HG02759 (cell line): ENCODE measurements around the gene C1orf87.
"Not testable (repeated sequence)": the region's sequence is repeated elsewhere in the genome, so short reads cannot be mapped to it uniquely, and the experiment has no call there.

Experiments used
- ATAC-seq: cut with Tn5 transposase; IDR thresholded peaks from one replicate; pipeline ENCODE4 v1.9.1; 2021; ENCODE audit warnings: mild to moderate bottlenecking, moderate library complexity; ENCODE audit not compliant: unreplicated experiment

Gene C1orf87

GRCh38 chr1:59997479-59998115 is 76.0 kb downstream of the C1orf87 start:
- no peak for ATAC-seq

DNA sequence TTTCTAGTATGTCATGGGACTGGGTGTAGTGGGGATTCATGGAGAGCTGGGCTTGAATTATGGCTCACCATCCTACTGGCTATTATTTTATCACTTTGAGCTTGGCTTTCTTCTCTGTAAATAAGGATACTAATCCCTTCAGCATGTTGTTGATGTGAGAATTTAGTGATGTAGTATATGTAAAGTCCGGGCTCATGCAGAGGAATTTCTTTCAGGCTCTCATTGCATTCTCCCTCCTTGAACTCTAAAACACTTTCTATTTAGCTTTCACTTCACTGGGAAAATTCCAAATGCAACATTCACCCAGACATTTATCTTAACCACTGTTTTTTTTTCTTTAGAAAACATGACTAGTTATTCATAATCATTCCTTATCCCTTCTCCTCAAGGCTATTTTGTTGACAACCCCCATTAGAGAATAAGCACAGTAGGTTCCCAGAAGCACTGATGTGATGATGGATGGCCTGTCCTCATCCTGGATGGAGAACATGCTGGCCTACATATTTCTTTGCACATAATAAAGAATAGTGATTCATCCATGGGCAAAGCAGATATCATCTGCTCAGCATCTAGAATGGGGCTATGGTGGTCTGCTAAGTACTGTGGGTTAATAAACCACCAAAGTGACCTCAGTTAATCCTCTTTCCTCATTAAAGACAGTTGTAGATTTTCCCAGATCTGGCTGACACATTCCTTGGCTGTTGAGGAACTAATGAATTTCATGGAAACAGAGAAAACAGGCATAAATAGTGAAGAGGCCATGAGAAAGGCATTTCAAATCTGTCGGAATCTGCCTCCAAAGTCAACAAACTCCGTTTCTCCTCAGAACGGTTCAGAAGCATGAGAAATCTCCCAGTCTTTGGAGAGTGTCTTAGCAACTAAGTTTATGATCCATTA is 79.0 kb downstream of the C1orf87 start:
- no peak for ATAC-seq

DNA sequence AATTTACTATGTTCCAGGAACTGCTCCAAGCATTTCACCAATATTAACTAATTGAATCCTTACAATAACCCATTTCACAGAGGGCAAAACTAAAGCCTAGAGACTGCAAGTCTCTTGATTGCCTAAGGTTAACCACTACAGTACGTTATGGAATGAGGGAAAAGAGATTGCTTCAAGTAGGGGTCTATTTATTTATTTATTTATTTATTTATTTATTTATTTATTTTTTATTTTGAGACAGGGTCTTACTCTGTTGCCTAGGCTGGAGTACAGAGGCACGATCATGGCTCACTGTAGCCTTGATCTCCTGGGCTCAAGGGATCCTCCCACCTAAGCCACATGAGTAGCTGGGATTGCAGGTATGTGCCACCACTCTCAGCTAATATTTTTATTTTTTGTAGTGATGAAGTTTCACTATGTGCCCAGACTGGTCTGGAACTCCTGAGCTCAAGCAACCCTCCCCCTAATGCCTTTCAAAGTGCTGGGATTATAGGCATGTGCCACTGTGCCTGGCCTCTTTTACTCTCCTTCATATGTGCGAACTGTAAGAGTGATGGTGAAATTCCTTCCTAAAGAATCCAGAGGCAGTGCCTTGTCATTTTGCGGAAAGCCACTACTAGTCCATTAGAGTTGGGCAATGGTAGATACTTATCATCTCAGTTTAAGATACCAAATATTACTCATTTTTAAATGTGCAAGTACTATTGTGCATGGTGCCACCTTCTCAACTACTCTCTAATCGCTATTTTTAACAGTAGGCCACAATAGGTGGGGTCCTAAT is 81.3 kb downstream of the C1orf87 start:
- ATAC-seq: no peak

GRCh38 chr1:59990470-59990869 is 83.1 kb downstream of the C1orf87 start:
- ATAC-seq: no peak

DNA sequence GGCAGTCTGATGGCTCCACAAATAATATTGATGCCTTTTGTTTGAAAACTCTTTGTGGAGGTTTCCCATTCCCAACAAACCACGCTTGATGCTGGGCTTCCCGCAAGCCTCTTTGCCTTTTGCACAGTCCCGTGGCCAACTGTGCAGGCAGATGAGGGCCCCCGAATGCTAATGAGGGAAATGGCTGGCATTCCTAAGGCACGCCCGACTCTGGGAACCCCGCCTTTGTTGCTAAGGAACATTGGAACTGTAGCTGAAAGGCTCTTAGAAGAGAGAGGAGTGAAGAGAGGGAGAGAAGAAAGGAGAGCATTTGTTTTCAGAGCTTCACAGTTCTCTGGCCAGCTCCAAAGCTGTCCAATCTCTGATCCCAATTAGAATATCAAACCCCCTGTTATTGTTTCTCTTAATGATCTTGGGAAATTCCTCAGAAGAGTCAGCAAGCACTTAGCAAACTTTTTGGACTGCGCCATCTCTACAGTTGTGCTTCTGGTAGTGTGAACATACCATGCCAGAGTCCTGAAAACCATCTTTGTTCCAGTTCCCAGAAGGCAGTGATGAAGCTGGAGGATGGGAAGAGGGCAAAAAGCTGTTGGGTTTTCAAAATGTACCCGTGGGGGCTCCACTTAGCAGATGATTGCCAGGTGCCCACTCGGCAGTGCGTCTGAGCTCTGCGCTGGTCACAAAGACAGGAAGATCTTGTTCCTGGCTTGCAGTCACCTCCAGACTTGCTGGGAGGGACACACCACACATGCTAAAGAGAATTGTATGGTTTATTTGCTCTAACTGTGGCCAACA is 86.9 kb downstream of the C1orf87 start:
- ATAC-seq: no peak

DNA sequence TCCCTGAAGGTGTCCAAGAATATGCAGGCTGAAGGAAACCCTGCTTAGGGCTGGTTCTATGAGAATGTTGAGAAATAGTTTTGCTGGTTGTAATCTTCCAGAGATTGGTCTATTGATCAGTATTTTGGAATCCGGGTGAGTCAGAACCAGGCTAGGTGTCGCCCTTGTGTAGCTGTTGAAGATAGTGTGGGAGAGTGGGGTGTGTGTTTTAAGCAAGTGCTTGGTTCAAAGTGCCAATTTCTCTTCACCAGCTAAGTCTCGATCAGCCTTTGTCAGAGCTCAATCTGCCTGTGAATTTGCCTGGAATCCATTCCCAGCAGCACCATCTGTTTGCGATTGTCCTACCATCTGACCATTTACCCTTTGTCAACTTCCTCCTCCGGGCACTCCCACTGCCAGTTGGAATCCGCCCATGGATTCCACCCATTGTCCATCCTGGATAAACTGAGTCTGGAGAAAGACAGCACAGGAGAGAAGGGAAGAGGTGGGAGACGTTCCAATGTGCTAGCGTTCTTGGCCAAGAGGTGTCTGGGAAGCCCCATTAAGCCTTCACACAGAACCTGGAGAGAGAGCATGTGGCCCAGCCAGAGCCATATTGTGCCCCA is 87.6 kb downstream of the C1orf87 start:
- no peak for ATAC-seq

GRCh38 chr1:59979666-59980065 is 93.9 kb downstream of the C1orf87 start:
- ATAC-seq: no peak

DNA sequence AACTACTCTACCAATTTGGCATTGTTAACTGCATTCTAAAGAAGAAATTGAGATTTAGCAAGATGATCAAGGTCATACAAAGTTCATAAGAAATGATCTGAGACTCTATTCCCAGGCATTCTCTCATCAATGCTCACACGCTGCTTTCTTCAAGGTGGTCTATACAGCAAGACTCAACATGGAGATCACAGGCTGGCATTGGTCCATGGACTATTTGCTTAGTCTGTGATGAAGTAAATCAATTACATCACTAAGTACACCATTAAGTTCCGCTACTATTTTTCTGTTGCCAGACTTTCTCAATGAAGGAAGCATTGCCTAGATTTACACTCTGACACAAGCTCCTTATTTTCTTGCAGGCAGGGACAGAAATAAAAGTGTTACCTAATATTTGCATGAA is 95.1 kb downstream of the C1orf87 start:
- ATAC-seq: no peak

- ATAC-seq: no peak
Measured at GRCh38 chr1:59978026-59978425, 95.5 kb downstream of the C1orf87 start.

DNA sequence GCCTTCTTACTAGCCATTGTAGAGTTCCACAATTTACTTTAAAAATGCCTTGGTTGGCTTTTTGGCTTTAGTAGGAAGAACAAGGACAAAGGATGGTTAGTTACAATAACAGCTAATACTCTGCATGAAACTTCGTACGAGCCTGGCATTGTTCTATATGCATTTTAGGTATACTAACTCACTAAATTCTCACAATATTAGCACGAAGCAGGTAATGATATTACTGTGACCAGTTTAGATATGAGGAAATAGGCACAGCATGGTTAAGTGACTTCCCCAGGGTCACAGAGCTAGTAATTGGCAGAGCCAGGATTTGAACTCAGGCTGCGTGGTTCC is 96.5 kb downstream of the C1orf87 start:
- no peak for ATAC-seq

- no peak for ATAC-seq
Measured at GRCh38 chr1:59976194-59977074, 97.1 kb downstream of the C1orf87 start.

DNA sequence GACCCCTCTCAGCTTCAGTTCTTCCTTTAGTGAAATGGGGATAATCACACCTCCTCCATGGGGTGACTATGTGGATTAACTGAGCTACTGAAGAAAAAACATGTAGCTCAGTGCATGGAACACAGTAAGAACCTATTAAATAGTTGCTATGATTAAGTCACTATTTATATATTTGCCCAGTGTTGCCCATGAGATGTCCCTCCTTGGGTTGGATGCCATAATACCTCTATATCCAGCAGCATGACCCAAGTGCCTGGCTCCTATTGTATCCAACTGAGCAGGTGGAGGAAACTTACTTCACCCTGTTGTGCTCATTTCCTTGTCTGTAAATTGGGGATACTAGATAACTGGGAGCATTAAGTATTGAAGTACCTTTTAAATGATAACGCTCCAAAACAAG is 99.9 kb downstream of the C1orf87 start:
- no peak for ATAC-seq

GRCh38 chr1:59972216-59972927 is 101.2 kb downstream of the C1orf87 start:
- ATAC-seq: no peak

DNA sequence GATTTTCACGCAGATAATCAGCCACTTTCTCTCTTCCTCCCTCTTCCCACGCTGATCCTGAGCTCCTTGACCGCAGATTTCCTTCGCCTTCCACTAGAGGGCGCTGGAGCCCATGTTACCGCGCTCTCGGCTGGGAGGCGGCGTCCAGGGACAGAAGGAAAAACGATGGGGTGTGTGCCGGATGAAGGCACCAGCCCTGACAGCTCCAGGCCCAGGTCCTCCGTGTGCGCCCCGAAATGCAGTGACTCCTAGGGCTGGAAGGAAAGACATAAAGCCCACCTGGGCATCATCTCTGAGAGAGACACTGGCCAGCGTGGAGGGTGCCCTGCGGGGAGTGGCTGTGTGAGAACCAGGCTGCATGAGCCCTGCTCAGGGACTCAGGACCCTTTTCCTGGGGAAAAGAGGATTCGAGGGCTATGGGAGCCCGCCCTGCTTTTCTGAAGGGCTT is 102.1 kb downstream of the C1orf87 start:
- ATAC-seq: peak; percentile 88

- not testable (repeated sequence) for ATAC-seq
Measured at GRCh38 chr1:59969542-59970175, 103.9 kb downstream of the C1orf87 start.

DNA sequence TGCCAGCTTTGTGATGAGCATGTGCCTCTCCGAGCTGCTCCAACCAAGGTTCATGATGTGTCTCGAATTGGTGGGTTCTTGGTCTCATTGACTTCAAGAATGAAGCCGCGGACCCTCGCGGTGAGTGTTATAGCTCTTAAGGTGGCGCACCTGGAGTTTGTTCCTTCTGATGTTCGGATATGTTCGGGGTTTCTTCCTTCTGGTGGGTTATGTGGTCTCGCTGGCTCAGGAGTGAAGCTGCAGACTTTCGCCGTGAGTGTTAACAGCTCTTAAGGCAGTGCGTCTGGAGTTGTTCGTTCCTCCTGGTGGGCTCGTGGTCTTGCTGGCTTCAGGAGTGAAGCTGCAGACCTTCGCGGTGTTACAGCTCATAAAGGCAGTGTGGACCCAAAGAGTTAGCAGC is 104.8 kb downstream of the C1orf87 start:
- not testable (repeated sequence) for ATAC-seq

GRCh38 chr1:59967780-59968179 is 105.8 kb downstream of the C1orf87 start:
- ATAC-seq: no peak

- no peak for ATAC-seq
Measured at GRCh38 chr1:59967141-59967697, 106.4 kb downstream of the C1orf87 start.
